Caco-2 (cell line): ENCODE results near the gene BRSK1. TPM values are rescaled to one million over a fixed set of nuclear protein-coding genes. Genes with fewer than 3 reads are reported as not detected.

Source experiments
- BruUV-seq: library from RNA; stranded (reverse); fragments of 400-500 nt; replicated peaks from 2 replicates; lab custom pipeline; 2021; lab: Mats Ljungman, UMichigan
- CTCF ChIA-PET: fragments of 300-600 bp; sonication (Branson Sonifier 250); formaldehyde crosslinking; loops from one replicate; lab custom pipeline; 2022; ENCODE audit warnings: antibody characterized with exemption; lab: Charles Lee
- POLR2A ChIA-PET: fragments of 300-600 bp; sonication (Branson Sonifier 250); formaldehyde crosslinking; loops from one replicate; lab custom pipeline; 2022; ENCODE audit warnings: antibody characterized with exemption; lab: Charles Lee
- DNase-seq, 2 experiments: peaks; one replicate each; pipeline versions ENCODE4 v3.0.0 to v3.0.0-alpha.2; 2020 to 2022
- H3K27me3 ChIP-seq: replicated peaks from 2 replicates; pipeline ENCODE4 v1.6.0; 2011; ENCODE audit warnings: low read length; ENCODE audit not compliant: control insufficient read depth, insufficient read depth
- H3K36me3 ChIP-seq: 2 replicates; pipeline ENCODE4 v1.5.1; 2011; ENCODE audit warnings: low read length; ENCODE audit not compliant: control insufficient read depth, insufficient read depth
- H3K4me1 ChIP-seq: fragments of 250-450 bp; sonication (Bioruptor Pico); 2 replicates; pipeline ENCODE4 v1.5.1; 2020; ENCODE audit warnings: mild to moderate bottlenecking
- H3K4me3 ChIP-seq: 2 replicates; pipeline ENCODE4 v1.5.1; 2011; ENCODE audit warnings: low read depth, mild to moderate bottlenecking, control low read depth, low read length
- H3K9me3 ChIP-seq: fragments of 250-450 bp; sonication (Bioruptor Pico); 2 replicates; pipeline ENCODE4 v1.5.1; 2020; ENCODE audit warnings: mild to moderate bottlenecking, moderate library complexity
- H3K27ac Mint-ChIP-seq: one replicate; pipeline ENCODE4 v1.8.0; 2022; ENCODE audit warnings: mixed read lengths; ENCODE audit not compliant: unreplicated experiment
- H3K27me3 Mint-ChIP-seq: one replicate; pipeline ENCODE4 v1.8.0; 2022; ENCODE audit warnings: mixed read lengths; ENCODE audit not compliant: insufficient read depth, unreplicated experiment
- H3K36me3 Mint-ChIP-seq: one replicate; pipeline ENCODE4 v1.8.0; 2022; ENCODE audit warnings: mild to moderate bottlenecking, mixed read lengths; ENCODE audit not compliant: insufficient read depth, unreplicated experiment
- H3K4me1 Mint-ChIP-seq: one replicate; pipeline ENCODE4 v1.8.0; 2022; ENCODE audit warnings: low read depth, mixed read lengths; ENCODE audit not compliant: unreplicated experiment
- H3K4me3 Mint-ChIP-seq: one replicate; pipeline ENCODE4 v1.8.0; 2022; ENCODE audit warnings: mild to moderate bottlenecking, moderate library complexity, mixed read lengths; ENCODE audit not compliant: unreplicated experiment
- H3K9me3 Mint-ChIP-seq: one replicate; pipeline ENCODE4 v1.8.0; 2022; ENCODE audit warnings: mixed read lengths; ENCODE audit not compliant: unreplicated experiment
- intact Hi-C: fragments of 100-400 bp; cut with micrococcal nuclease; formaldehyde crosslinking; loops from one replicate; pipeline ENCODE4 v1.10.0; 2022; ENCODE audit not compliant: unreplicated experiment
- total RNA-seq: library from RNA; stranded (reverse); gene quantifications from 2 replicates; pipeline ENCODE4 v1.2.3, GENCODE V29; 2022
- TF ChIP-seq, protein P1 (sequence below), 2 experiments: fragments of 200-600 bp in 1 of 2; IDR thresholded peaks; 1 replicate in 1 of 2; 2 replicates in 1 of 2; pipeline versions ENCODE4 v1.5.1 to v1.8.0; 2011 to 2022; ENCODE audit warnings: antibody characterized with exemption in 1 of 2, control low read depth in 1 of 2, inconsistent platforms in 1 of 2, low read depth in 1 of 2, low read length in 1 of 2, mild to moderate bottlenecking in 1 of 2, moderate library complexity in 1 of 2; ENCODE audit not compliant: insufficient read depth in 1 of 2, severe bottlenecking in 1 of 2, unreplicated experiment in 1 of 2

Gene BRSK1
- total RNA-seq, 1 experiment from 2014 or later, result 28.6 TPM

DNA sequence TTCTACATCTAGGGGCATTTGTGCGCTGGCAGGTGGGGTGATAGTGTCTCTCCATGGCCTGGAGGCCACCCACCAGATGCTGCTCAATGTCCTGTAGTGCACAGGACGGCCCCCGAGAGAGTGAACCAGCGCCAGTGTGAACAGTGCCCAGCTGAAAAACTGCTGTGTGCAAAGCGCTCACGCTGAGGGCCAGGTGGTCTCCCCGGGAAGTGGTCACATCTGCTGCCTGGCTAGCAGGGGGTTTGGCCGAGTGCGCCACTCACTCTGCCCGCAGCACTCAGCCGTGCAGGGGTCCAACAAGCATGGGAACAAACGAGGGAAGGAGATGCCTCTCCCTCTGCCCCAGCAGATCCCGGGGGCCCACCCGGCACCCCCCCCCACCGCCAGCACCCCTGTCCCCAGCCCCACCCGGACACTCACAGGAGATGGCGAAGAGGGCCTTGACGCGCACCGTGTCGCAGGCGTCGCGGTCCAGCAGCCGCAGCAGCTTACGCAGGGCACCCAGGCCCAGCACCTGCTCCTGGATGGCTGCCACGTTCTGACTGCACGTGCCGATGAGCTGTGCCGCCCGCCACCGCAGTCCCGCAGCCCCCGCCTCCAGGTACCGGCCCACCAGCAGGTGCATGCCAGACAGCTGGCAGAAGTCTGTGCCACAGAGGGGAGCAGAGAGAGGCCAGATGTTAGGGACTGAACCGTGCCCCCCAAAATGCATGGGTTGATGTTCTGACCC lies 9.7 kb upstream of the BRSK1 start:
- H3K4me3 Mint-ChIP-seq, result no peak overlapping the region
- Histone ChIP-seq H3K36me3 (no peaks in the 10 kb centered on the region; the same call in 1 of the 2 replicates), H3K27me3 (no peaks in the 10 kb centered on the region), H3K4me3 (no peak overlapping the region), H3K4me1 (peaks cover 9% of the 10 kb centered on the region; the same call in 1 of the 2 replicates), H3K9me3 (no peaks in the 10 kb centered on the region)
- TF ChIP-seq, protein P1, sequence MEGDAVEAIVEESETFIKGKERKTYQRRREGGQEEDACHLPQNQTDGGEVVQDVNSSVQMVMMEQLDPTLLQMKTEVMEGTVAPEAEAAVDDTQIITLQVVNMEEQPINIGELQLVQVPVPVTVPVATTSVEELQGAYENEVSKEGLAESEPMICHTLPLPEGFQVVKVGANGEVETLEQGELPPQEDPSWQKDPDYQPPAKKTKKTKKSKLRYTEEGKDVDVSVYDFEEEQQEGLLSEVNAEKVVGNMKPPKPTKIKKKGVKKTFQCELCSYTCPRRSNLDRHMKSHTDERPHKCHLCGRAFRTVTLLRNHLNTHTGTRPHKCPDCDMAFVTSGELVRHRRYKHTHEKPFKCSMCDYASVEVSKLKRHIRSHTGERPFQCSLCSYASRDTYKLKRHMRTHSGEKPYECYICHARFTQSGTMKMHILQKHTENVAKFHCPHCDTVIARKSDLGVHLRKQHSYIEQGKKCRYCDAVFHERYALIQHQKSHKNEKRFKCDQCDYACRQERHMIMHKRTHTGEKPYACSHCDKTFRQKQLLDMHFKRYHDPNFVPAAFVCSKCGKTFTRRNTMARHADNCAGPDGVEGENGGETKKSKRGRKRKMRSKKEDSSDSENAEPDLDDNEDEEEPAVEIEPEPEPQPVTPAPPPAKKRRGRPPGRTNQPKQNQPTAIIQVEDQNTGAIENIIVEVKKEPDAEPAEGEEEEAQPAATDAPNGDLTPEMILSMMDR (IDR thresholded peaks at IDR 0.05; ENCODE audit: insufficient read depth in 1 of 2, low read depth in 1 of 2, low read length in 1 of 2, severe bottlenecking in 1 of 2, unreplicated experiment in 1 of 2), result no peak
- intact Hi-C loops, result no loop called here
- no peak for DNase-seq
- no peaks in the 10 kb centered on the region for H3K9me3 Mint-ChIP-seq
- H3K27me3 Mint-ChIP-seq, result no peaks in the 10 kb centered on the region
- ChIA-PET POLR2A (no interaction called here), CTCF (no interaction called here)
- H3K27ac Mint-ChIP-seq, result no peak overlapping the region
- peaks cover 30% of the 10 kb centered on the region for H3K36me3 Mint-ChIP-seq
- H3K4me1 Mint-ChIP-seq, result peaks cover 8% of the 10 kb centered on the region
- no TSS peak for BruUV-seq

DNA sequence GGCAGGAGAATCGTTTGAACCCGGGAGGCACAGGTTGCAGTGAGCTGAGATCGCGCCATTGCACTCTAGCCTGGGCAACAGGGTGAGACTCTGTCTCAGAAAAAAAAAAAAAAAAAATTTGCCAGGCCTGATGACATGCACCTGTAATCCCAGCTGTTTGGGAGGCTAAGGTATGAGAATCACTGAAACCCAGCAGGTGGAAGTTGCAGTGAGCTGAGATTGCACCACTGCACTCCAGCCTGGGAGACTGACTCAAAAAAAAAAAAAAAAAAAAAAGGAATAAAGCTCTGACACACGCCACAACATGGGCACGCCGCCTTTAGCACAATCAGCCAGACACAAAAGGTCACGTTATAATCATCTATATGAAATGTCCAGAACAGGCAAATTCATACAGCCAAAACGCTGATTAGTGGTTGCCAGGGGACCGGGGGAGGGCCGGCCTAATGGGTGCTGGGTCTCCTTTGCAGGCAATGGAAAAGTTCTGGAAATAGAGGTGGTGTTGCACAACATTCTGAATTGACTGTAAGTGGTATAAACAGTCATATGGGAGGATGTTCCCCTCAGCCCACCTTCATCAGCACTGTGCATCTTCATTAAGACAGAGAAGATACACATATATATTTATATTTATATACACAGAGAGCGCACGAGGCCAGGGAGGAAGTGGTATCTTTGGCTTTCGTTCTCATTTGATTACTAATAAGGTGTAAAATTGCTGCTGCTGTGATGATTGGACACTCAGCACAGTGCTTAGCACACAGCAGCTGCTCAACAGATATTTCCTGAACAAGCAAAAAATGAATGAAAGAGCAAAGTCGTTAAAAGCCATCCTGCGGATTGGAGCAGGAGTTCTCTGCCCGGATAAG lies 7.7 kb upstream of the BRSK1 start:
- H3K36me3 ChIP-seq, result no peaks in the 10 kb centered on the region; the same call in 1 of the 2 replicates
- intact Hi-C loops, result no loop called here
- H3K4me3 Mint-ChIP-seq, result no peak overlapping the region
- TF ChIP-seq, protein P1 (IDR thresholded peaks at IDR 0.05; ENCODE audit: insufficient read depth in 1 of 2, low read depth in 1 of 2, low read length in 1 of 2, severe bottlenecking in 1 of 2, unreplicated experiment in 1 of 2), result no peak
- no peaks in the 10 kb centered on the region for H3K9me3 ChIP-seq
- CTCF ChIA-PET, result interaction anchor here (0.7 kb wide), 2 partner anchors 16 to 135 kb away, joined by 3 to 4 read pairs; no protein-coding TSS in a partner anchor
- H3K4me1 ChIP-seq, result peaks cover 7% of the 10 kb centered on the region
- H3K27ac Mint-ChIP-seq, result no peak overlapping the region
- H3K9me3 Mint-ChIP-seq, result no peaks in the 10 kb centered on the region
- no TSS peak for BruUV-seq
- H3K36me3 Mint-ChIP-seq, result peaks cover 37% of the 10 kb centered on the region
- no peak for DNase-seq
- H3K4me3 ChIP-seq, result no peak overlapping the region
- H3K27me3 Mint-ChIP-seq, result no peaks in the 10 kb centered on the region
- peaks cover 13% of the 10 kb centered on the region for H3K4me1 Mint-ChIP-seq
- no peaks in the 10 kb centered on the region for H3K27me3 ChIP-seq
- POLR2A ChIA-PET, result no interaction called here

DNA sequence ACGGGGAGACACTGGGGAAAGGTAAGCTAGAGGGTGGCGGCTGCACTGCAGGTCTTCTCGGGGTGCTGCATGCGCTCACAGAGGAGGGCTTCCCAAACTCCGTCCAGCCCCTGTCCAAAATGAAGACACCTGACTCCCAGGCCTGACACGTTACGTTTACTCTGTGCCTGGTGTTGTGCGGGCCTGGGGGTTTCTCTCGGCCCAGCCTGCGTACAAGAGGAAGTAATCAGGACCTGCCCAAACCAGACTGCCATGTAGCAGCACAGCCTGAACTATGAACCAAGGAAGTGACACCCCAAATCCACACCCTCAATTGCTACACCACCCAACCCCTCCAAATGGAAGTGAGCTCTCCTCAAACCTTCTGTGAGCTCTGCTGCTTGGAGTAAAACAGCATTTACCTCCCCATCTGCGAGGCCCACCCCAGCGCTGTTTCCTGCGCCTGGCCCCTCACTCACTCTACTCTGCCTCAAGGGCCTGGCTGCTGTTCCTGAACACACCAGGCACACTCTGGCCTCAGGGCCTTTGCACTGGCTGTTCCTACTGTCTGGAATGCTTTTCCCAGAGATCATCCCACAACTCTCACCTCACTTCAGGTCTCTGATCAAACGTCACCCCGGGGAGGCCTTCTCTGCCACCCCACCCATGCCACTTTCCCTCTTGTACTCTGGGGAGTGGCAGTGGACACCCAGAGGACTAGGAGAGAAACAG lies 6.9 kb upstream of the BRSK1 start:
- Mint-ChIP-seq H3K9me3 (no peaks in the 10 kb centered on the region), H3K36me3 (peaks cover 29% of the 10 kb centered on the region), H3K4me3 (no peak overlapping the region), H3K27ac (no peak overlapping the region), H3K4me1 (peaks cover 19% of the 10 kb centered on the region), H3K27me3 (no peaks in the 10 kb centered on the region)
- Histone ChIP-seq H3K27me3 (no peaks in the 10 kb centered on the region), H3K4me1 (peaks cover 14% of the 10 kb centered on the region), H3K4me3 (no peak overlapping the region), H3K9me3 (no peaks in the 10 kb centered on the region), H3K36me3 (no peaks in the 10 kb centered on the region; the same call in 1 of the 2 replicates)
- no peak for DNase-seq
- ChIA-PET POLR2A (no interaction called here), CTCF (no interaction called here)
- TF ChIP-seq, protein P1 (IDR thresholded peaks at IDR 0.05; ENCODE audit: insufficient read depth in 1 of 2, low read depth in 1 of 2, low read length in 1 of 2, severe bottlenecking in 1 of 2, unreplicated experiment in 1 of 2), result no peak
- BruUV-seq, result no TSS peak
- intact Hi-C loops, result no loop called here
